ENCODE data around the gene SP7.
"Not testable (repeated sequence)": the region's sequence is repeated elsewhere in the genome, so short reads cannot be mapped to it uniquely, and the experiment has no call there.

The SP7 gene

GRCh38 chr12:53306826-53307225, 29.3 kb downstream of the SP7 start:
- ChIA-PET CTCF (no interaction called here), POLR2A (ENCODE audit: low non-redundant PET) (no interaction called here)
- DNase-seq (ENCODE audit: low spot score) = no peak
- H3K27ac ChIP-seq = peak overlapping the region; percentile 19; the same call in 1 of the 2 replicates
- TF ChIP-seq, protein P1, sequence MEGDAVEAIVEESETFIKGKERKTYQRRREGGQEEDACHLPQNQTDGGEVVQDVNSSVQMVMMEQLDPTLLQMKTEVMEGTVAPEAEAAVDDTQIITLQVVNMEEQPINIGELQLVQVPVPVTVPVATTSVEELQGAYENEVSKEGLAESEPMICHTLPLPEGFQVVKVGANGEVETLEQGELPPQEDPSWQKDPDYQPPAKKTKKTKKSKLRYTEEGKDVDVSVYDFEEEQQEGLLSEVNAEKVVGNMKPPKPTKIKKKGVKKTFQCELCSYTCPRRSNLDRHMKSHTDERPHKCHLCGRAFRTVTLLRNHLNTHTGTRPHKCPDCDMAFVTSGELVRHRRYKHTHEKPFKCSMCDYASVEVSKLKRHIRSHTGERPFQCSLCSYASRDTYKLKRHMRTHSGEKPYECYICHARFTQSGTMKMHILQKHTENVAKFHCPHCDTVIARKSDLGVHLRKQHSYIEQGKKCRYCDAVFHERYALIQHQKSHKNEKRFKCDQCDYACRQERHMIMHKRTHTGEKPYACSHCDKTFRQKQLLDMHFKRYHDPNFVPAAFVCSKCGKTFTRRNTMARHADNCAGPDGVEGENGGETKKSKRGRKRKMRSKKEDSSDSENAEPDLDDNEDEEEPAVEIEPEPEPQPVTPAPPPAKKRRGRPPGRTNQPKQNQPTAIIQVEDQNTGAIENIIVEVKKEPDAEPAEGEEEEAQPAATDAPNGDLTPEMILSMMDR (conservative IDR thresholded peaks at IDR 0.05; ENCODE audit: low read depth) = no peak

DNA sequence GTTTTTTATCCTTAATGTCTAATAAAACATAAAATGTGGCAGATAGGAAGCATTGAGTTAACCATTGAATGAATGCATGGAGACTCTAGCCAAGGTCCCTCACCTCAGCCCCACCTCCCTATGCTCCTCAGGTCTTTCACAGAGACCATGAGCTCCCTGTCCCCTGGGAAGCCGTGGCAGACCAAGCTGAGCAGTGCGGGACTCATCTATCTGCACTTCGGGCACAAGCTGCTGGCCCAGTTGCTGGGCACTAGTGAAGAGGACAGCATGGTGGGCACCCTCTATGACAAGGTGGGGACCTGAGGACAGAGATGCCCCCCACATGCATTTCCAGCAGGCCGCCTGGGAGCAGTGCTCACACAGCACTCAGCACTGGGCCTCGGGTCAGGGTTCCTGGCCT, 33.3 kb downstream of the SP7 start:
- peak overlapping the region; percentile 26; the same call in 1 of the 2 replicates for H3K27ac ChIP-seq
- TF ChIP-seq, protein P1 (conservative IDR thresholded peaks at IDR 0.05; ENCODE audit: low read depth) = no peak
- CTCF ChIA-PET = interaction anchor here (1.4 kb wide), 1 partner anchor 237 kb away, joined by 4 read pairs; no protein-coding TSS in a partner anchor
- POLR2A ChIA-PET (ENCODE audit: low non-redundant PET) = no interaction called here
- no peak for DNase-seq (ENCODE audit: low spot score)

- POLR2A ChIA-PET (ENCODE audit: low non-redundant PET) = no interaction called here
- DNase-seq (ENCODE audit: low spot score) = peak; percentile 16
- TF ChIP-seq, protein P1 (conservative IDR thresholded peaks at IDR 0.05; ENCODE audit: low read depth) = no peak
- CTCF ChIA-PET = interaction anchor here (1.2 to 1.4 kb wide), 2 partner anchors 21 to 86 kb away, joined by 4 to 11 read pairs; partner anchors contain the start of gene AAAS
- H3K27ac ChIP-seq = peak overlapping the region; percentile 81
Measured at GRCh38 chr12:53300187-53300586, 36.0 kb downstream of the SP7 start.

DNA sequence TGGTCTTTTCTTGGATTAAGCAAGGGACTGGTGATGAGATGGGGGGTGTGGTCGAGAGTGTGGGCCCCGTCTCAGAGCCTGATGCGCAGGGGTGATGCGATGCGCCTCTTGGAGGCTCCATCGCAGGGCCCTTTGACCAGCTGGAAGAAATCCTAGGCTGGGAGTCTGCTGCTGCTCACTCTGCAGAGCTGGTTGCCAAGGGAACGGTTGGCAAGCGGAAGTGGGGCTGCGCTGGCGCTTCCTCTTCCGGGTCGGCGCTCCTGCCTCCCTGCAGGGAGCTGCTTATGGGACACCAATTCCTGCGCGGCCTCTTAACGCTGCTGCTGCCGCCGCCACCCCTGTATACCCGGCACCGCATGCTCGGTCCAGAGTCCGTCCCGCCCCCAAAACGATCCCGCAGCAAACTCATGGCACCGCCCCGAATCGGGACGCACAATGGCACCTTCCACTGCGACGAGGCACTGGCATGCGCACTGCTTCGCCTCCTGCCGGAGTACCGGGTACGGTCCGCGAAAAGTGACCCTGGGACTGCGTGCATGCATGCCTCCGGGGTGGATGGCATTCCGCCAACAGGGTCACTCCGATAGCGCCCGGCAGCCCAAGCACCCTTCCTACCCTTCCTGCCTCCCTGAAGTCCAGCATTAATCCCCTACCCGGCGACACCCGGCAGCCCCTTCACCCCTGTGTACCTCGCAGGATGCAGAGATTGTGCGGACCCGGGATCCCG, 36.5 kb downstream of the SP7 start, which contains the start of gene MYG1:
Gene MYG1, plus strand, starts transcription at position 242 of the 727 bp plus-strand sequence. Its CDS starts 43 bp downstream, at position 285.
- H3K27ac ChIP-seq = peak within 1 kb of the TSS; percentile 81
- ChIA-PET POLR2A (ENCODE audit: low non-redundant PET) (interaction anchor here (0.7 to 1.3 kb wide), 2 partner anchors 22 to 74 kb away, joined by 6 to 13 read pairs; partner anchors contain the start of gene AAAS), CTCF (interaction anchor here (0.6 to 1.4 kb wide), 3 partner anchors 22 to 201 kb away, joined by 3 to 11 read pairs (median 4); partner anchors contain the start of gene AAAS)
- TF ChIP-seq, protein P1 (conservative IDR thresholded peaks at IDR 0.05; ENCODE audit: low read depth) = no peak
- peak; percentile 78 for DNase-seq (ENCODE audit: low spot score)

DNA sequence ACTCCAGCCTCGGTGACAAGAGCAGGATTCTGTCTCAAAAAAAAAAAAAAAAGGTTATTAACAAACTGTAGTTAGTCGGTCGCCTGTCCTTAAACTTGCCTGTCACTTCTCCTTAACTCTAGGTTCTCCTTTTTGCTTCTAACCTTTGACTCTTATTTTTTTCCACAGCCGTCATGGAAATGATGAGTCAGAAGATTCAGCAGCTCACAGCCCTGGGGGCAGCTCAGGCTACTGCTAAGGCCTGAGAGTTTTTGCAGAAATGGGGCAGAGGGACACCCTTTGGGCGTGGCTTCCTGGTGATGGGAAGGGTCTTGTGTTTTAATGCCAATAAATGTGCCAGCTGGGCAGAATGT, 37.1 kb downstream of the SP7 start:
- POLR2A ChIA-PET (ENCODE audit: low non-redundant PET) = interaction anchor here (0.7 to 1.3 kb wide), 2 partner anchors 22 to 74 kb away, joined by 6 to 13 read pairs; partner anchors contain the start of gene AAAS
- TF ChIP-seq, protein P1 (conservative IDR thresholded peaks at IDR 0.05; ENCODE audit: low read depth) = no peak
- peak overlapping the region; percentile 81 for H3K27ac ChIP-seq
- CTCF ChIA-PET = interaction anchor here (0.6 to 1.4 kb wide), 3 partner anchors 22 to 200 kb away, joined by 3 to 11 read pairs (median 4); partner anchors contain the start of gene AAAS
- DNase-seq (ENCODE audit: low spot score) = peak; percentile 60

- ChIA-PET CTCF (interaction anchor here (0.8 kb wide), 1 partner anchor 916 kb away, joined by 3 read pairs; no protein-coding TSS in a partner anchor), POLR2A (ENCODE audit: low non-redundant PET) (no interaction called here)
- TF ChIP-seq, protein P1 (conservative IDR thresholded peaks at IDR 0.05; ENCODE audit: low read depth) = no peak
- DNase-seq (ENCODE audit: low spot score) = no peak
- H3K27ac ChIP-seq = no peak overlapping the region
Measured at GRCh38 chr12:53298164-53298563, 38.0 kb downstream of the SP7 start.

DNA sequence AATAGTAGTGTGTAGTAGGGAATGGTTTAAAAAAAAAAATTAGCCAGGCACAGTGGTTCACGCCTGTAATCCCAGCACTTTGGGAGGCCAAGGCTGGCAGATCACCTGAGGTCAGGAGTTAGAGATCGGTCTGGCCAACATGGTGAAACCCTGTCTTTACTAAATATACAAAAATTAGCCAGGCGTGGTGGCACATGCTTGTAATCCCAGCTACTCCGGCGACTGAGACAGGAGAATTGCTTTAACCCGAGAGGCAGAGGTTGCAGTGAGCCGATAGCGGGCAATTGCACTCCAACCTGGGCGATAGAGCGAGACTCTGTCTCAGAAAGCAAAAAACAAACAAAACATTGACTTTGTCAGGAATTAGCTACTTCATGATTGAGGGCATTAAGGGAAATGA, 39.0 kb downstream of the SP7 start:
- H3K27ac ChIP-seq; DNase-seq (ENCODE audit: low spot score); POLR2A ChIA-PET (ENCODE audit: low non-redundant PET): not testable (repeated sequence)
- CTCF ChIA-PET = interaction anchor here (1.2 to 2.4 kb wide), 2 partner anchors 24 to 84 kb away, joined by 3 to 17 read pairs; partner anchors contain the start of gene AAAS

All from RWPE1 (cell line).